Liver (tissue), 9 donors: ENCODE data around the gene PRRT2. TPM values are rescaled to one million over a fixed set of nuclear protein-coding genes. Genes with fewer than 3 reads are reported as not detected.

ENCODE experiments used
- DNase-seq: peaks from one replicate; pipeline ENCODE4 v3.0.0-alpha.2; 2017; ENCODE audit warnings: low spot score
- H3K27ac ChIP-seq, 2 donors: one replicate each; pipeline ENCODE4 v1.7.0; 2013; ENCODE audit warnings: inconsistent platforms in 2 of 2, low read length in 2 of 2, control low read depth in 1 of 2, low read depth in 1 of 2, mild to moderate bottlenecking in 1 of 2
- H3K27me3 ChIP-seq, 4 donors: one replicate each; pipeline versions ENCODE4 v1.6.1 to v1.7.0; 2013; ENCODE audit warnings: low read length in 3 of 4, inconsistent platforms in 1 of 4, mild to moderate bottlenecking in 1 of 4, moderate library complexity in 1 of 4; ENCODE audit not compliant: control insufficient read depth in 4 of 4, insufficient read depth in 4 of 4
- H3K36me3 ChIP-seq, 4 donors: one replicate each; pipeline versions ENCODE4 v1.6.1 to v1.7.0; 2013; ENCODE audit warnings: low read length in 3 of 4, mild to moderate bottlenecking in 3 of 4, low read depth in 1 of 4, moderate library complexity in 1 of 4; ENCODE audit not compliant: control insufficient read depth in 4 of 4, insufficient read depth in 3 of 4
- H3K4me1 ChIP-seq, 4 donors: one replicate each; pipeline versions ENCODE4 v1.6.1 to v1.7.0; 2013; ENCODE audit warnings: low read length in 3 of 4, mild to moderate bottlenecking in 3 of 4, moderate library complexity in 1 of 4; ENCODE audit not compliant: control insufficient read depth in 4 of 4, insufficient read depth in 4 of 4
- H3K4me3 ChIP-seq, 3 donors: one replicate each; pipeline versions ENCODE4 v1.6.1 to v1.7.0; 2013; ENCODE audit warnings: low read length in 3 of 3, control low read depth in 1 of 3, low read depth in 1 of 3, mild to moderate bottlenecking in 1 of 3
- H3K9ac ChIP-seq, 2 donors: one replicate each; pipeline ENCODE4 v1.7.0; 2013; ENCODE audit warnings: low read length in 2 of 2, mild to moderate bottlenecking in 2 of 2, moderate library complexity in 2 of 2, control low read depth in 1 of 2, low read depth in 1 of 2
- H3K9me3 ChIP-seq, 4 donors: one replicate each; pipeline versions ENCODE4 v1.6.1 to v1.7.0; 2013; ENCODE audit warnings: low read length in 3 of 4; ENCODE audit not compliant: control insufficient read depth in 4 of 4
- EGR1 ChIP-seq, 2 donors: IDR thresholded peaks; 2 replicates each; pipeline ENCODE4 v1.6.1; 2016 to 2018; ENCODE audit warnings: antibody characterized with exemption in 2 of 2, low read depth in 2 of 2
- FOXA1 ChIP-seq: IDR thresholded peaks from 2 replicates; pipeline ENCODE4 v1.6.1; 2016; ENCODE audit warnings: antibody characterized with exemption
- FOXA2 ChIP-seq: IDR thresholded peaks from 2 replicates; pipeline ENCODE4 v1.6.1; 2016; ENCODE audit warnings: antibody characterized with exemption
- GABPA ChIP-seq, 2 donors: IDR thresholded peaks in 1 of 2; conservative IDR thresholded peaks in 1 of 2; 2 replicates each; pipeline ENCODE4 v1.6.1; 2016; ENCODE audit warnings: antibody characterized with exemption in 2 of 2, mild to moderate bottlenecking in 1 of 2, moderate library complexity in 1 of 2
- HNF4A ChIP-seq, 2 donors: conservative IDR thresholded peaks; 2 replicates each; pipeline ENCODE4 v1.6.1; 2016; ENCODE audit warnings: antibody characterized with exemption in 2 of 2, mild to moderate bottlenecking in 2 of 2
- HNF4G ChIP-seq: IDR thresholded peaks from 2 replicates; pipeline ENCODE4 v1.6.1; 2016; ENCODE audit warnings: antibody characterized with exemption
- JUND ChIP-seq, 2 donors: IDR thresholded peaks; 2 replicates each; pipeline ENCODE4 v1.6.1; 2016; ENCODE audit warnings: antibody characterized with exemption in 2 of 2
- NR2F2 ChIP-seq: IDR thresholded peaks from 2 replicates; pipeline ENCODE4 v1.6.1; 2016; ENCODE audit warnings: antibody characterized with exemption
- RAD21 ChIP-seq, 2 donors: IDR thresholded peaks; 2 replicates each; pipeline ENCODE4 v1.6.1; 2016; ENCODE audit warnings: antibody characterized with exemption in 2 of 2, mild to moderate bottlenecking in 2 of 2
- RXRA ChIP-seq, 2 donors: IDR thresholded peaks; 2 replicates each; pipeline ENCODE4 v1.6.1; 2017 to 2018; ENCODE audit warnings: antibody characterized with exemption in 2 of 2, mild to moderate bottlenecking in 1 of 2
- SP1 ChIP-seq: IDR thresholded peaks from 2 replicates; pipeline ENCODE4 v1.6.1; 2018; ENCODE audit warnings: antibody characterized with exemption, mild to moderate bottlenecking
- TAF1 ChIP-seq: conservative IDR thresholded peaks from 2 replicates; pipeline ENCODE4 v1.6.1; 2016; ENCODE audit warnings: antibody characterized with exemption, mild to moderate bottlenecking
- YY1 ChIP-seq: IDR thresholded peaks from 2 replicates; pipeline ENCODE4 v1.6.1; 2016; ENCODE audit warnings: antibody characterized with exemption, mild to moderate bottlenecking
- WGBS: extraction: QIAGEN DNeasy Blood & Tissue Kit; methylation state at CpG from one replicate; pipeline ENCODE4 v1.1.7; 2013; 5-methylcytosine and 5-hydroxymethylcytosine counted together
- polyA plus RNA-seq, 2 donors: library from polyadenylated mRNA; stranded (reverse) in 1 of 2; unstranded in 1 of 2; fragments of 200-250 nt in 1 of 2; fragments of >200 nt in 1 of 2; fragmentation: Nextera tagmentation in 1 of 2; extraction: Ambion mirVana in 1 of 2; gene quantifications; one replicate each; pipeline versions ENCODE4 v1.2.1 to v1.2.3, GENCODE V29; 2013 to 2015
- total RNA-seq, 2 donors: library from RNA; depleted of rRNA; stranded (reverse); fragments of >200 nt; gene quantifications; one replicate each; pipeline ENCODE4 v1.2.3, GENCODE V29; 2014
- TF ChIP-seq, protein P1 (sequence below): IDR thresholded peaks from 2 replicates; pipeline ENCODE4 v1.6.1; 2016; ENCODE audit warnings: antibody characterized with exemption, mild to moderate bottlenecking
- TF ChIP-seq, protein P2 (sequence below): IDR thresholded peaks from 2 replicates; pipeline ENCODE4 v1.6.1; 2016; ENCODE audit warnings: antibody characterized with exemption
- TF ChIP-seq, protein P3 (sequence below): IDR thresholded peaks from 2 replicates; pipeline ENCODE4 v1.6.1; 2016; ENCODE audit warnings: antibody characterized with exemption
- TF ChIP-seq, protein P4 (sequence below): IDR thresholded peaks from 2 replicates; pipeline ENCODE4 v1.6.1; 2016; ENCODE audit warnings: antibody characterized with exemption
- TF ChIP-seq, protein P5 (sequence below): fragments of 150-350 bp; IDR thresholded peaks from 2 replicates; pipeline ENCODE4 v1.5.1; 2017; ENCODE audit warnings: improper control_type of control experiment, low read depth, low read length; ENCODE audit not compliant: missing input control
- donor health status: healthy.
- donor health status: healthy.
- donor health status: healthy.
- donor health status: healthy.
- donor health status: healthy.

PRRT2 gene
- total and polyA plus RNA-seq, 4 donors = 0.09 to 0.59 (median 0.22) TPM

DNA sequence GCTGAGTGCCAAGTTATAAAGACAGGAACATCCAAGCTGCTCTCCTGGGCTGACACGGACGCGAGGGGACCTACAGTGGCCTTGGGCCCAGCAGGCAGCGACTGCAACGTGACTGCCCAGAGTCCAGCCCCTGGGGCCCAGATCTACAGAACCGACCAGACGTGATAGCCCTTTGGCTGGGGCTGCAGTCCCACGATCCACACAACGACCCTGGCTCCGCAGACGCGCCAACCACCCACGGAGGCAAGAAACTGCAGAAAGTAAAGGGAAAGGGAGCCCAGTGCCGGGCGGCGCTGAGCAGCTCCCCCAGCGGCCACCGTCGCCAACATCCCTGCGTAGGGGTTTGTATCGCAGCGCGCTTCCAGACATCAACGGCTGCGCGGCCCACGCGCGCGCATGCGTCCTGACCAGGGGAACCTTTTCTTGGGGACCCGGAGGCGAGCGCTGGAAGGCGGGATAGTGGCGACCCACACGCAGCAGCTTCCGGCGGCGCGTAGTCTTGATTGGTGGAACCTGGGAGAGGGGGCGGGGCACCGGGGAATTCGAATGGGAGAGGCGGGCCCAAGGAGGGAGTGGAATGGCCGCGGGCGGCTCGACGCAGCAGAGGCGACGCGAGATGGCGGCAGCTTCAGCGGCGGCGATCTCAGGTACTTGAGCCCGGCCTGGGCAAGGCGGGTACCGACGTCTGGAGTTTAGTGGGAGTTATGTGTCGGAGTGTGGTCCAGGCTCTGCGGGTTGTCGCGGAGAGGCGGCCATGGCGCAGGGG is 21.6 kb upstream of the PRRT2 start, which contains the start of gene KIF22:
Gene KIF22 (plus strand): TSS at position 569 of the 766 bp plus-strand sequence. CDS start 9 bp downstream, at position 578.
- DNase-seq = peak; percentile 100
- WGBS = under 1% methylated on average over 67 of the region's 67 CpGs
- TF ChIP-seq RXRA (IDR thresholded peaks at IDR 0.05) (peak in 1 of 2 donors; percentile 48), JUND (IDR thresholded peaks at IDR 0.05) (peak in 1 of 2 donors; percentile 46), NR2F2 (no peak), GABPA (IDR thresholded peaks at IDR 0.05 in 1 of 2, conservative IDR thresholded peaks at IDR 0.05 in 1 of 2) (peak; percentile 91 to 97), SP1 (peak; percentile 87), FOXA2 (no peak), HNF4A (conservative IDR thresholded peaks at IDR 0.05) (peak in 1 of 2 donors; percentile 36), RAD21 (IDR thresholded peaks at IDR 0.05) (peak; percentile 71 to 79), YY1 (peak; percentile 96), FOXA1 (peak; percentile 73), HNF4G (no peak), EGR1 (IDR thresholded peaks at IDR 0.05; ENCODE audit: low read depth in 2 of 2) (peak; percentile 58 to 82), TAF1 (peak; percentile 85)
- TF ChIP-seq, protein P1, sequence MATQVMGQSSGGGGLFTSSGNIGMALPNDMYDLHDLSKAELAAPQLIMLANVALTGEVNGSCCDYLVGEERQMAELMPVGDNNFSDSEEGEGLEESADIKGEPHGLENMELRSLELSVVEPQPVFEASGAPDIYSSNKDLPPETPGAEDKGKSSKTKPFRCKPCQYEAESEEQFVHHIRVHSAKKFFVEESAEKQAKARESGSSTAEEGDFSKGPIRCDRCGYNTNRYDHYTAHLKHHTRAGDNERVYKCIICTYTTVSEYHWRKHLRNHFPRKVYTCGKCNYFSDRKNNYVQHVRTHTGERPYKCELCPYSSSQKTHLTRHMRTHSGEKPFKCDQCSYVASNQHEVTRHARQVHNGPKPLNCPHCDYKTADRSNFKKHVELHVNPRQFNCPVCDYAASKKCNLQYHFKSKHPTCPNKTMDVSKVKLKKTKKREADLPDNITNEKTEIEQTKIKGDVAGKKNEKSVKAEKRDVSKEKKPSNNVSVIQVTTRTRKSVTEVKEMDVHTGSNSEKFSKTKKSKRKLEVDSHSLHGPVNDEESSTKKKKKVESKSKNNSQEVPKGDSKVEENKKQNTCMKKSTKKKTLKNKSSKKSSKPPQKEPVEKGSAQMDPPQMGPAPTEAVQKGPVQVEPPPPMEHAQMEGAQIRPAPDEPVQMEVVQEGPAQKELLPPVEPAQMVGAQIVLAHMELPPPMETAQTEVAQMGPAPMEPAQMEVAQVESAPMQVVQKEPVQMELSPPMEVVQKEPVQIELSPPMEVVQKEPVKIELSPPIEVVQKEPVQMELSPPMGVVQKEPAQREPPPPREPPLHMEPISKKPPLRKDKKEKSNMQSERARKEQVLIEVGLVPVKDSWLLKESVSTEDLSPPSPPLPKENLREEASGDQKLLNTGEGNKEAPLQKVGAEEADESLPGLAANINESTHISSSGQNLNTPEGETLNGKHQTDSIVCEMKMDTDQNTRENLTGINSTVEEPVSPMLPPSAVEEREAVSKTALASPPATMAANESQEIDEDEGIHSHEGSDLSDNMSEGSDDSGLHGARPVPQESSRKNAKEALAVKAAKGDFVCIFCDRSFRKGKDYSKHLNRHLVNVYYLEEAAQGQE = peak; percentile 85
- TF ChIP-seq, protein P2, sequence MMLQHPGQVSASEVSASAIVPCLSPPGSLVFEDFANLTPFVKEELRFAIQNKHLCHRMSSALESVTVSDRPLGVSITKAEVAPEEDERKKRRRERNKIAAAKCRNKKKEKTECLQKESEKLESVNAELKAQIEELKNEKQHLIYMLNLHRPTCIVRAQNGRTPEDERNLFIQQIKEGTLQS = no peak
- TF ChIP-seq, protein P3, sequence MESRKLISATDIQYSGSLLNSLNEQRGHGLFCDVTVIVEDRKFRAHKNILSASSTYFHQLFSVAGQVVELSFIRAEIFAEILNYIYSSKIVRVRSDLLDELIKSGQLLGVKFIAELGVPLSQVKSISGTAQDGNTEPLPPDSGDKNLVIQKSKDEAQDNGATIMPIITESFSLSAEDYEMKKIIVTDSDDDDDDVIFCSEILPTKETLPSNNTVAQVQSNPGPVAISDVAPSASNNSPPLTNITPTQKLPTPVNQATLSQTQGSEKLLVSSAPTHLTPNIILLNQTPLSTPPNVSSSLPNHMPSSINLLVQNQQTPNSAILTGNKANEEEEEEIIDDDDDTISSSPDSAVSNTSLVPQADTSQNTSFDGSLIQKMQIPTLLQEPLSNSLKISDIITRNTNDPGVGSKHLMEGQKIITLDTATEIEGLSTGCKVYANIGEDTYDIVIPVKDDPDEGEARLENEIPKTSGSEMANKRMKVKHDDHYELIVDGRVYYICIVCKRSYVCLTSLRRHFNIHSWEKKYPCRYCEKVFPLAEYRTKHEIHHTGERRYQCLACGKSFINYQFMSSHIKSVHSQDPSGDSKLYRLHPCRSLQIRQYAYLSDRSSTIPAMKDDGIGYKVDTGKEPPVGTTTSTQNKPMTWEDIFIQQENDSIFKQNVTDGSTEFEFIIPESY = peak; percentile 71
- TF ChIP-seq, protein P4, sequence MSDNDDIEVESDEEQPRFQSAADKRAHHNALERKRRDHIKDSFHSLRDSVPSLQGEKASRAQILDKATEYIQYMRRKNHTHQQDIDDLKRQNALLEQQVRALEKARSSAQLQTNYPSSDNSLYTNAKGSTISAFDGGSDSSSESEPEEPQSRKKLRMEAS = peak; percentile 70
- TF ChIP-seq, protein P5, sequence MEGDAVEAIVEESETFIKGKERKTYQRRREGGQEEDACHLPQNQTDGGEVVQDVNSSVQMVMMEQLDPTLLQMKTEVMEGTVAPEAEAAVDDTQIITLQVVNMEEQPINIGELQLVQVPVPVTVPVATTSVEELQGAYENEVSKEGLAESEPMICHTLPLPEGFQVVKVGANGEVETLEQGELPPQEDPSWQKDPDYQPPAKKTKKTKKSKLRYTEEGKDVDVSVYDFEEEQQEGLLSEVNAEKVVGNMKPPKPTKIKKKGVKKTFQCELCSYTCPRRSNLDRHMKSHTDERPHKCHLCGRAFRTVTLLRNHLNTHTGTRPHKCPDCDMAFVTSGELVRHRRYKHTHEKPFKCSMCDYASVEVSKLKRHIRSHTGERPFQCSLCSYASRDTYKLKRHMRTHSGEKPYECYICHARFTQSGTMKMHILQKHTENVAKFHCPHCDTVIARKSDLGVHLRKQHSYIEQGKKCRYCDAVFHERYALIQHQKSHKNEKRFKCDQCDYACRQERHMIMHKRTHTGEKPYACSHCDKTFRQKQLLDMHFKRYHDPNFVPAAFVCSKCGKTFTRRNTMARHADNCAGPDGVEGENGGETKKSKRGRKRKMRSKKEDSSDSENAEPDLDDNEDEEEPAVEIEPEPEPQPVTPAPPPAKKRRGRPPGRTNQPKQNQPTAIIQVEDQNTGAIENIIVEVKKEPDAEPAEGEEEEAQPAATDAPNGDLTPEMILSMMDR = peak; percentile 65
- no peaks in the 10 kb centered on the region for H3K27me3 ChIP-seq
- H3K9ac ChIP-seq = peak within 1 kb of the TSS; percentile 53 to 89
- peak within 1 kb of the TSS; percentile 68 to 91 (median 74) for H3K4me3 ChIP-seq
- peak within 1 kb of the TSS; percentile 70 to 89 for H3K27ac ChIP-seq
- H3K9me3 ChIP-seq = no peaks in the 10 kb centered on the region
- H3K36me3 ChIP-seq = no peaks in the 10 kb centered on the region
- peaks cover 3 to 22% (median 12%) of the 10 kb centered on the region in 4 donors for H3K4me1 ChIP-seq
